A204.1 (cell line): ENCODE data around the gene TBC1D30.
"Not testable (repeated sequence)": the region's sequence is repeated elsewhere in the genome, so short reads cannot be mapped to it uniquely, and the experiment has no call there.

Experiments used
- FAIRE-seq: peaks from 2 replicates; lab custom pipeline; 2012; peaks lifted over from hg19 to GRCh38; lab: Jason Lieb, UNC

Gene TBC1D30

GRCh38 chr12:64824500-64825142 is at the start of gene TBC1D30:
Gene TBC1D30 (plus strand): TSS chr12:64824647. CDS start chr12:64824880, 233 bp downstream.
- FAIRE-seq = no peak

- peak; percentile 3 for FAIRE-seq
Observed at GRCh38 chr12:64775147-64775736, 49.2 kb upstream of the TBC1D30 start.

GRCh38 chr12:64779354-64779974 is 45.0 kb upstream of the TBC1D30 start:
- FAIRE-seq = no peak

GRCh38 chr12:64780132-64780530 is 44.3 kb upstream of the TBC1D30 start:
- no peak for FAIRE-seq

- no peak for FAIRE-seq
Observed at GRCh38 chr12:64780531-64781279, 43.7 kb upstream of the TBC1D30 start.

- no peak for FAIRE-seq
Observed at GRCh38 chr12:64781280-64782190, 42.9 kb upstream of the TBC1D30 start.

GRCh38 chr12:64782191-64782876 is 42.1 kb upstream of the TBC1D30 start:
- no peak for FAIRE-seq

GRCh38 chr12:64785838-64786237 is 38.6 kb upstream of the TBC1D30 start:
- FAIRE-seq = no peak

GRCh38 chr12:64790166-64790565 is 34.3 kb upstream of the TBC1D30 start:
- FAIRE-seq = no peak

- no peak for FAIRE-seq
Observed at GRCh38 chr12:64791036-64791435, 33.4 kb upstream of the TBC1D30 start.

GRCh38 chr12:64792128-64792527 is 32.3 kb upstream of the TBC1D30 start:
- no peak for FAIRE-seq

GRCh38 chr12:64793610-64794009 is 30.8 kb upstream of the TBC1D30 start:
- FAIRE-seq = no peak

- no peak for FAIRE-seq
Observed at GRCh38 chr12:64794305-64794704, 30.1 kb upstream of the TBC1D30 start.

GRCh38 chr12:64796205-64796845 is 28.1 kb upstream of the TBC1D30 start:
- FAIRE-seq = peak; percentile 96

- no peak for FAIRE-seq
Observed at GRCh38 chr12:64797156-64797555, 27.3 kb upstream of the TBC1D30 start.

- FAIRE-seq = no peak
Observed at GRCh38 chr12:64798165-64798564, 26.3 kb upstream of the TBC1D30 start.

- FAIRE-seq = no peak
Observed at GRCh38 chr12:64800640-64801039, 23.8 kb upstream of the TBC1D30 start.

GRCh38 chr12:64801381-64801780 is 23.1 kb upstream of the TBC1D30 start:
- peak; percentile 77 for FAIRE-seq

GRCh38 chr12:64802180-64802775 is 22.2 kb upstream of the TBC1D30 start:
- FAIRE-seq = not testable (repeated sequence)

- FAIRE-seq = no peak
Observed at GRCh38 chr12:64806173-64806572, 18.3 kb upstream of the TBC1D30 start.
